ENCODE measurements around the gene AKAP5. TPM values are rescaled to one million over a fixed set of nuclear protein-coding genes. Genes with fewer than 3 reads are reported as not detected.

Gene AKAP5
- total RNA-seq, 1 donor from 2014 or later, result 2.9 TPM

- Histone ChIP-seq H3K79me2 (ENCODE audit: insufficient read depth, low read length) (no peaks in the 10 kb centered on the region), H3K27me3 (ENCODE audit: insufficient read depth, low read length) (no peaks in the 10 kb centered on the region), H3K4me2 (ENCODE audit: low read length) (no peak overlapping the region), H4K20me1 (ENCODE audit: insufficient read depth, low read length) (no peaks in the 10 kb centered on the region), H2AFZ (ENCODE audit: low read depth, low read length) (no peak overlapping the region), H3K9me3 (ENCODE audit: insufficient read depth, low read depth, low read length) (no peaks in the 10 kb centered on the region), H3K36me3 (ENCODE audit: insufficient read depth, low read length) (peaks cover 19% of the 10 kb centered on the region), H3K9ac (ENCODE audit: low read length) (no peak overlapping the region), H3K27ac (ENCODE audit: low read depth, low read length) (no peak overlapping the region), H3K4me3 (ENCODE audit: insufficient read depth, low read depth, low read length) (no peak overlapping the region), H3K4me1 (ENCODE audit: insufficient read depth, low read length) (no peaks in the 10 kb centered on the region)
- H3K27ac Mint-ChIP-seq (ENCODE audit: unreplicated experiment), result no peak overlapping the region
- H3K9me3 Mint-ChIP-seq (ENCODE audit: unreplicated experiment), result no peaks in the 10 kb centered on the region
- TF ChIP-seq EZH2 (IDR thresholded peaks at IDR 0.05; ENCODE audit: insufficient read depth, low read length) (no peak), CTCF (IDR thresholded peaks at IDR 0.05; ENCODE audit: insufficient read depth, low read depth, low read length) (no peak)
- FAIRE-seq (no peak), DNase-seq (ENCODE audit: low read depth) (no peak)
- H3K36me3 Mint-ChIP-seq (ENCODE audit: low read depth, unreplicated experiment), result peaks cover 11% of the 10 kb centered on the region
- no peak overlapping the region for H3K4me3 Mint-ChIP-seq (ENCODE audit: unreplicated experiment)
- no peaks in the 10 kb centered on the region for H3K4me1 Mint-ChIP-seq (ENCODE audit: low read depth, unreplicated experiment)
- no peaks in the 10 kb centered on the region for H3K27me3 Mint-ChIP-seq (ENCODE audit: low read depth, unreplicated experiment)
Observed at GRCh38 chr14:64459405-64460136, 5.7 kb upstream of the AKAP5 start.

GRCh38 chr14:64461221-64461620, 4.1 kb upstream of the AKAP5 start:
- no peak overlapping the region for H3K9ac ChIP-seq (ENCODE audit: low read length)
- no peak for FAIRE-seq

More at GRCh38 chr14:64461221-64461620, 4.1 kb upstream of the AKAP5 start:
- no peaks in the 10 kb centered on the region for H3K27me3 ChIP-seq (ENCODE audit: insufficient read depth, low read length)
- no peak overlapping the region for H3K27ac ChIP-seq (ENCODE audit: low read depth, low read length)
- Mint-ChIP-seq H3K9me3 (ENCODE audit: unreplicated experiment) (no peaks in the 10 kb centered on the region), H3K27me3 (ENCODE audit: low read depth, unreplicated experiment) (no peaks in the 10 kb centered on the region), H3K36me3 (ENCODE audit: low read depth, unreplicated experiment) (peaks cover 11% of the 10 kb centered on the region), H3K4me1 (ENCODE audit: low read depth, unreplicated experiment) (peaks cover 8% of the 10 kb centered on the region), H3K27ac (ENCODE audit: unreplicated experiment) (no peak overlapping the region), H3K4me3 (ENCODE audit: unreplicated experiment) (no peak overlapping the region)
- H3K9me3 ChIP-seq (ENCODE audit: insufficient read depth, low read depth, low read length), result no peaks in the 10 kb centered on the region
- H2AFZ ChIP-seq (ENCODE audit: low read depth, low read length), result no peak overlapping the region
- no peak overlapping the region for H3K4me2 ChIP-seq (ENCODE audit: low read length)
- DNase-seq (ENCODE audit: low read depth), result no peak
- H3K4me3 ChIP-seq (ENCODE audit: insufficient read depth, low read depth, low read length), result no peak overlapping the region
- H4K20me1 ChIP-seq (ENCODE audit: insufficient read depth, low read length), result no peaks in the 10 kb centered on the region
- H3K79me2 ChIP-seq (ENCODE audit: insufficient read depth, low read length), result no peaks in the 10 kb centered on the region
- H3K4me1 ChIP-seq (ENCODE audit: insufficient read depth, low read length), result no peaks in the 10 kb centered on the region
- H3K36me3 ChIP-seq (ENCODE audit: insufficient read depth, low read length), result peaks cover 9% of the 10 kb centered on the region
- TF ChIP-seq CTCF (IDR thresholded peaks at IDR 0.05; ENCODE audit: insufficient read depth, low read depth, low read length), result no peak
- TF ChIP-seq EZH2 (IDR thresholded peaks at IDR 0.05; ENCODE audit: insufficient read depth, low read length), result no peak

Measured in astrocyte (in vitro differentiated cells and primary cell).